Stimulated activated naive CD8-positive, alpha-beta T cell treated with anti-CD3 and anti-CD28 coated beads, Interleukin-15, Interleukin-2, amounts not matched to agents 100 ng/mL and 50 ng/mL, for 24 hours (primary cell): Measurements from ENCODE around the gene CCNK.

ENCODE experiments used
- H3K27ac Mint-ChIP-seq: one replicate; pipeline ENCODE4 v1.8.0; 2021; ENCODE audit warnings: mild to moderate bottlenecking, mixed read lengths
- H3K27me3 Mint-ChIP-seq: one replicate; pipeline ENCODE4 v1.8.0; 2021; ENCODE audit warnings: mixed read lengths
- H3K36me3 Mint-ChIP-seq: one replicate; pipeline ENCODE4 v1.8.0; 2021; ENCODE audit warnings: low read depth, mixed read lengths
- H3K4me1 Mint-ChIP-seq: one replicate; pipeline ENCODE4 v1.8.0; 2021; ENCODE audit warnings: low read depth, mixed read lengths
- H3K4me3 Mint-ChIP-seq: one replicate; pipeline ENCODE4 v1.8.0; 2021; ENCODE audit warnings: mild to moderate bottlenecking, mixed read lengths
- H3K9me3 Mint-ChIP-seq: one replicate; pipeline ENCODE4 v1.8.0; 2021; ENCODE audit warnings: mixed read lengths

The CCNK gene

GRCh38 chr14:99527427-99528076 is 46.3 kb downstream of the CCNK start:
- no peak overlapping the region for H3K4me3 Mint-ChIP-seq
- H3K9me3 Mint-ChIP-seq: no peaks in the 10 kb centered on the region
- H3K4me1 Mint-ChIP-seq: peaks cover 9% of the 10 kb centered on the region
- no peaks in the 10 kb centered on the region for H3K27me3 Mint-ChIP-seq
- H3K36me3 Mint-ChIP-seq: no peaks in the 10 kb centered on the region
- H3K27ac Mint-ChIP-seq: no peak overlapping the region

- Mint-ChIP-seq H3K36me3 (no peaks in the 10 kb centered on the region), H3K4me1 (peaks cover 6% of the 10 kb centered on the region), H3K4me3 (no peak overlapping the region), H3K27ac (no peak overlapping the region), H3K27me3 (no peaks in the 10 kb centered on the region), H3K9me3 (no peaks in the 10 kb centered on the region)
Observed at GRCh38 chr14:99529899-99530298, 48.7 kb downstream of the CCNK start.

GRCh38 chr14:99530407-99531155 is 49.4 kb downstream of the CCNK start:
- Mint-ChIP-seq H3K36me3 (no peaks in the 10 kb centered on the region), H3K27me3 (no peaks in the 10 kb centered on the region), H3K4me1 (no peaks in the 10 kb centered on the region), H3K4me3 (no peak overlapping the region), H3K27ac (no peak overlapping the region), H3K9me3 (no peaks in the 10 kb centered on the region)

GRCh38 chr14:99531251-99532096 is 50.3 kb downstream of the CCNK start:
- Mint-ChIP-seq H3K27me3 (no peaks in the 10 kb centered on the region), H3K4me3 (no peak overlapping the region), H3K4me1 (no peaks in the 10 kb centered on the region), H3K9me3 (no peaks in the 10 kb centered on the region), H3K36me3 (no peaks in the 10 kb centered on the region), H3K27ac (no peak overlapping the region)

- Mint-ChIP-seq H3K4me1 (no peaks in the 10 kb centered on the region), H3K27me3 (no peaks in the 10 kb centered on the region), H3K27ac (no peak overlapping the region), H3K4me3 (no peak overlapping the region), H3K36me3 (no peaks in the 10 kb centered on the region), H3K9me3 (no peaks in the 10 kb centered on the region)
Observed at GRCh38 chr14:99532310-99532709, 51.1 kb downstream of the CCNK start.

GRCh38 chr14:99534333-99534732 is 53.1 kb downstream of the CCNK start:
- H3K4me1 Mint-ChIP-seq: no peaks in the 10 kb centered on the region
- H3K36me3 Mint-ChIP-seq: no peaks in the 10 kb centered on the region
- no peak overlapping the region for H3K4me3 Mint-ChIP-seq
- no peak overlapping the region for H3K27ac Mint-ChIP-seq
- H3K9me3 Mint-ChIP-seq: no peaks in the 10 kb centered on the region
- H3K27me3 Mint-ChIP-seq: no peaks in the 10 kb centered on the region

- Mint-ChIP-seq H3K4me3 (no peak overlapping the region), H3K27me3 (no peaks in the 10 kb centered on the region), H3K9me3 (no peaks in the 10 kb centered on the region), H3K36me3 (no peaks in the 10 kb centered on the region), H3K4me1 (no peaks in the 10 kb centered on the region), H3K27ac (no peak overlapping the region)
Observed at GRCh38 chr14:99534863-99535262, 53.7 kb downstream of the CCNK start.

- H3K27ac Mint-ChIP-seq: no peak overlapping the region
- no peaks in the 10 kb centered on the region for H3K27me3 Mint-ChIP-seq
- H3K4me1 Mint-ChIP-seq: no peaks in the 10 kb centered on the region
- no peaks in the 10 kb centered on the region for H3K9me3 Mint-ChIP-seq
- no peak overlapping the region for H3K4me3 Mint-ChIP-seq
- no peaks in the 10 kb centered on the region for H3K36me3 Mint-ChIP-seq
Observed at GRCh38 chr14:99535448-99535847, 54.2 kb downstream of the CCNK start.

GRCh38 chr14:99535908-99536778 is 54.9 kb downstream of the CCNK start:
- Mint-ChIP-seq H3K4me3 (no peak overlapping the region), H3K27ac (no peak overlapping the region)

GRCh38 chr14:99537399-99537798 is 56.2 kb downstream of the CCNK start:
- H3K27ac Mint-ChIP-seq: no peak overlapping the region
- no peak overlapping the region for H3K4me3 Mint-ChIP-seq
- H3K9me3 Mint-ChIP-seq: no peaks in the 10 kb centered on the region
- no peaks in the 10 kb centered on the region for H3K27me3 Mint-ChIP-seq
- no peaks in the 10 kb centered on the region for H3K36me3 Mint-ChIP-seq
- H3K4me1 Mint-ChIP-seq: no peaks in the 10 kb centered on the region

More at GRCh38 chr14:99535908-99536778, 54.9 kb downstream of the CCNK start:
- no peaks in the 10 kb centered on the region for H3K36me3 Mint-ChIP-seq
- no peaks in the 10 kb centered on the region for H3K4me1 Mint-ChIP-seq
- no peaks in the 10 kb centered on the region for H3K27me3 Mint-ChIP-seq
- no peaks in the 10 kb centered on the region for H3K9me3 Mint-ChIP-seq

- Mint-ChIP-seq H3K9me3 (no peaks in the 10 kb centered on the region), H3K36me3 (no peaks in the 10 kb centered on the region), H3K27ac (no peak overlapping the region), H3K27me3 (no peaks in the 10 kb centered on the region), H3K4me3 (no peak overlapping the region), H3K4me1 (no peaks in the 10 kb centered on the region)
Observed at GRCh38 chr14:99538275-99538674, 57.1 kb downstream of the CCNK start.

GRCh38 chr14:99538733-99539132 is 57.5 kb downstream of the CCNK start:
- Mint-ChIP-seq H3K4me1 (no peaks in the 10 kb centered on the region), H3K36me3 (no peaks in the 10 kb centered on the region), H3K27me3 (no peaks in the 10 kb centered on the region), H3K4me3 (no peak overlapping the region), H3K27ac (no peak overlapping the region), H3K9me3 (no peaks in the 10 kb centered on the region)

- Mint-ChIP-seq H3K4me1 (no peaks in the 10 kb centered on the region), H3K27me3 (no peaks in the 10 kb centered on the region), H3K4me3 (no peak overlapping the region), H3K9me3 (no peaks in the 10 kb centered on the region), H3K36me3 (no peaks in the 10 kb centered on the region), H3K27ac (no peak overlapping the region)
Observed at GRCh38 chr14:99539491-99539890, 58.3 kb downstream of the CCNK start.

GRCh38 chr14:99540196-99541032 is 59.2 kb downstream of the CCNK start:
- Mint-ChIP-seq H3K4me1 (no peaks in the 10 kb centered on the region), H3K27me3 (no peaks in the 10 kb centered on the region), H3K4me3 (no peak overlapping the region), H3K27ac (no peak overlapping the region), H3K36me3 (no peaks in the 10 kb centered on the region), H3K9me3 (no peaks in the 10 kb centered on the region)
